ENCODE data around the gene POLDIP2. TPM values are rescaled to one million over a fixed set of nuclear protein-coding genes. Genes with fewer than 3 reads are reported as not detected.

The POLDIP2 gene
- total and polyA plus RNA-seq, 2 donors from 2014 or later, result 84.9 to 174 TPM

DNA sequence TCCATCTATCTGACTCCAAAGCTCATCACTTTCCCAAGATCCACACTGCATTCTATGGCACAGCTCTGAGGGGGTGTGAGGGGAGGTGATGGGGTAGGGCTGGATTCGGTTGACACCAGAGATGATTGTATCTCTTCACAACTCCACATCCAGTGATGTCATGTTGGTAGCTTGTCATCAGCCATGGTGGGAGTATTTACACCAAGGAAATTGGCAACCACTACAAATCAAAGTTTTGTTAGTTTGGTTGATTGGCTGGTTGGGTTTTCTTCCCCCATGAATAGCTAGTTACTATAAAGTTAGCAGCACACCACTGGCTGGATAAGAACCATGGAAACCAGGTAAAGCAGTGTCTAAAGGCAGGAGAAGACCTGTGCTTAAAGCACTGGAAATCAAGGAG lies 33.7 kb upstream of the POLDIP2 start:
- DNase-seq (no peak), FAIRE-seq (no peak)
- Histone ChIP-seq H3K4me3 (ENCODE audit: low read length in 3 of 3) (no peak overlapping the region), H3K36me3 (ENCODE audit: control insufficient read depth in 2 of 3, insufficient read depth in 3 of 3, low read length in 3 of 3) (peaks cover 6 to 26% (median 19%) of the 10 kb centered on the region in 3 donors), H3K27ac (ENCODE audit: low read depth in 2 of 2, low read length in 2 of 2) (no peak overlapping the region), H3K27me3 (ENCODE audit: control insufficient read depth, insufficient read depth, low read length) (no peaks in the 10 kb centered on the region), H3K9me3 (ENCODE audit: control insufficient read depth in 2 of 3, insufficient read depth in 1 of 3, low read length in 3 of 3) (no peaks in the 10 kb centered on the region), H3K9ac (ENCODE audit: low read length in 3 of 3) (no peak overlapping the region), H3K4me1 (ENCODE audit: control insufficient read depth in 2 of 3, insufficient read depth in 2 of 3, low read depth in 1 of 3, low read length in 3 of 3) (no peaks in the 10 kb centered on the region)
- TF ChIP-seq, protein P1, sequence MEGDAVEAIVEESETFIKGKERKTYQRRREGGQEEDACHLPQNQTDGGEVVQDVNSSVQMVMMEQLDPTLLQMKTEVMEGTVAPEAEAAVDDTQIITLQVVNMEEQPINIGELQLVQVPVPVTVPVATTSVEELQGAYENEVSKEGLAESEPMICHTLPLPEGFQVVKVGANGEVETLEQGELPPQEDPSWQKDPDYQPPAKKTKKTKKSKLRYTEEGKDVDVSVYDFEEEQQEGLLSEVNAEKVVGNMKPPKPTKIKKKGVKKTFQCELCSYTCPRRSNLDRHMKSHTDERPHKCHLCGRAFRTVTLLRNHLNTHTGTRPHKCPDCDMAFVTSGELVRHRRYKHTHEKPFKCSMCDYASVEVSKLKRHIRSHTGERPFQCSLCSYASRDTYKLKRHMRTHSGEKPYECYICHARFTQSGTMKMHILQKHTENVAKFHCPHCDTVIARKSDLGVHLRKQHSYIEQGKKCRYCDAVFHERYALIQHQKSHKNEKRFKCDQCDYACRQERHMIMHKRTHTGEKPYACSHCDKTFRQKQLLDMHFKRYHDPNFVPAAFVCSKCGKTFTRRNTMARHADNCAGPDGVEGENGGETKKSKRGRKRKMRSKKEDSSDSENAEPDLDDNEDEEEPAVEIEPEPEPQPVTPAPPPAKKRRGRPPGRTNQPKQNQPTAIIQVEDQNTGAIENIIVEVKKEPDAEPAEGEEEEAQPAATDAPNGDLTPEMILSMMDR (IDR thresholded peaks at IDR 0.05; ENCODE audit: borderline replicate concordance, extremely low read depth, insufficient read depth), result no peak
- intact Hi-C loops (cut with DNase I), result no loop called here

DNA sequence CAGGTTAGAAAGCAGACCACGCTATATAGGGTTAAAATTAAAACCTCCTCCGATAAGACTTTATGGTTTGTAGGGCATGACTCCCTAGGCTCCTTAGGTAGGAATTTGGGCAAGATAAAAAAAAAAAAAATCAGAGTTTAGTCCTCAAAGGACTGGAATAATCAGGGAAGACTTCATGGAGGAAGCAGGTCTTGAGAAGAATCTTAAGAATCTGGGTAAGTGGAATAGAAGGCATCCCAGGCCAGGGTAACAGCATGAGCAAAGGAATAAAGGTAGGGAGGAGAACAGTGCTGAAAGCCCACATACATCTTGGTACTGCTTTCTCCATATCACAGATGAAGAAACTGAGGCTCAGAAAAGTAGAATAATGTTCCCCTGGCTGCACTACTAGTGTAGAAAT lies 33.2 kb upstream of the POLDIP2 start:
- no peaks in the 10 kb centered on the region for H3K27me3 ChIP-seq (ENCODE audit: control insufficient read depth, insufficient read depth, low read length)
- intact Hi-C loops (cut with DNase I), result no loop called here
- peaks cover 6 to 22% (median 19%) of the 10 kb centered on the region in 3 donors for H3K36me3 ChIP-seq (ENCODE audit: control insufficient read depth in 2 of 3, insufficient read depth in 3 of 3, low read length in 3 of 3)
- H3K27ac ChIP-seq (ENCODE audit: low read depth in 2 of 2, low read length in 2 of 2), result no peak overlapping the region
- TF ChIP-seq, protein P1 (IDR thresholded peaks at IDR 0.05; ENCODE audit: borderline replicate concordance, extremely low read depth, insufficient read depth), result no peak
- H3K4me1 ChIP-seq (ENCODE audit: control insufficient read depth in 2 of 3, insufficient read depth in 2 of 3, low read depth in 1 of 3, low read length in 3 of 3), result no peaks in the 10 kb centered on the region
- no peak overlapping the region for H3K4me3 ChIP-seq (ENCODE audit: low read length in 3 of 3)
- FAIRE-seq (no peak), DNase-seq (no peak)
- no peak overlapping the region for H3K9ac ChIP-seq (ENCODE audit: low read length in 3 of 3)
- H3K9me3 ChIP-seq (ENCODE audit: control insufficient read depth in 2 of 3, insufficient read depth in 1 of 3, low read length in 3 of 3), result no peaks in the 10 kb centered on the region

DNA sequence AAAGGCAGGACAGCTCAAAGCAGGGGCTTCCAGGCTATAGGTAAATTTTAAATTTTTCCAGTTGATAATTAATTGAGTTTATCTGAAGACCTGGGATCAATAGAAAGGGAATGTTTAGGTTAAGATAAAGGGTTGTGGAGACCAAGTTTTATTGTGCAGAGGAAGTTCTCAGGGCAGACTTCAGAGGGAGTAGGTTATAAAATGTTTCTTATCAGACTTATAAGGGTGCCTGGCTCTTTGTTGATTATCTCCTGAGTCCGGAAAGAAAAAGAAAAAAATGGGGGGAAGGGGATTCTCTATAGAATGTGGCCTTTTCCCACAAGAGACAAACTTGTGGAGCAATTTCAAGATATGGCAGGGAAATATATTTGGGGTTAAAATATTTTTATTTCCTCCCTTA lies 32.8 kb upstream of the POLDIP2 start:
- Histone ChIP-seq H3K4me3 (ENCODE audit: low read length in 3 of 3) (no peak overlapping the region), H3K9ac (ENCODE audit: low read length in 3 of 3) (no peak overlapping the region), H3K9me3 (ENCODE audit: control insufficient read depth in 2 of 3, insufficient read depth in 1 of 3, low read length in 3 of 3) (no peaks in the 10 kb centered on the region), H3K36me3 (ENCODE audit: control insufficient read depth in 2 of 3, insufficient read depth in 3 of 3, low read length in 3 of 3) (peaks cover 6 to 22% (median 19%) of the 10 kb centered on the region in 3 donors), H3K4me1 (ENCODE audit: control insufficient read depth in 2 of 3, insufficient read depth in 2 of 3, low read depth in 1 of 3, low read length in 3 of 3) (peaks cover 0 to 3% (median 0%) of the 10 kb centered on the region in 3 donors), H3K27ac (ENCODE audit: low read depth in 2 of 2, low read length in 2 of 2) (no peak overlapping the region), H3K27me3 (ENCODE audit: control insufficient read depth, insufficient read depth, low read length) (no peaks in the 10 kb centered on the region)
- FAIRE-seq (no peak), DNase-seq (no peak)
- TF ChIP-seq, protein P1 (IDR thresholded peaks at IDR 0.05; ENCODE audit: borderline replicate concordance, extremely low read depth, insufficient read depth), result no peak
- intact Hi-C loops (cut with DNase I), result no loop called here

DNA sequence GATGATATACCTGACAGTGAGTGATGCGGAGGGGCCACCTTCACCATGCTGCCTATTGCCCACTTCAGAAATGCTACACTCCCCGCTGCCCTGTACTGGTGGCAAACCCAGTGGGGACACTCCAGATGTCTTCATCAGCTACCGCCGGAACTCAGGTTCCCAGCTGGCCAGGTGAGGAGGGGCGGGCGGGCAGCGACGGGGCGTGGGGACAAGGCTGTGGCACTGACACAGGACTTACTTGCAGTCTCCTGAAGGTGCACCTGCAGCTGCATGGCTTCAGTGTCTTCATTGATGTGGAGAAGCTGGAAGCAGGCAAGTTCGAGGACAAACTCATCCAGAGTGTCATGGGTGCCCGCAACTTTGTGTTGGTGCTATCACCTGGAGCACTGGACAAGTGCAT lies 30.8 kb upstream of the POLDIP2 start:
- H3K9ac ChIP-seq (ENCODE audit: low read length in 3 of 3), result no peak overlapping the region
- DNase-seq (no peak), FAIRE-seq (no peak)
- intact Hi-C loops (cut with DNase I), result no loop called here
- peaks cover 6 to 22% (median 17%) of the 10 kb centered on the region in 3 donors for H3K36me3 ChIP-seq (ENCODE audit: control insufficient read depth in 2 of 3, insufficient read depth in 3 of 3, low read length in 3 of 3)
- no peaks in the 10 kb centered on the region for H3K9me3 ChIP-seq (ENCODE audit: control insufficient read depth in 2 of 3, insufficient read depth in 1 of 3, low read length in 3 of 3)
- no peak overlapping the region for H3K4me3 ChIP-seq (ENCODE audit: low read length in 3 of 3)
- no peak overlapping the region for H3K27ac ChIP-seq (ENCODE audit: low read depth in 2 of 2, low read length in 2 of 2)
- TF ChIP-seq, protein P1 (IDR thresholded peaks at IDR 0.05; ENCODE audit: borderline replicate concordance, extremely low read depth, insufficient read depth), result no peak
- H3K4me1 ChIP-seq (ENCODE audit: control insufficient read depth in 2 of 3, insufficient read depth in 2 of 3, low read depth in 1 of 3, low read length in 3 of 3), result peaks cover 0 to 8% (median 0%) of the 10 kb centered on the region in 3 donors
- no peaks in the 10 kb centered on the region for H3K27me3 ChIP-seq (ENCODE audit: control insufficient read depth, insufficient read depth, low read length)

Measured in kidney (tissue), 14 donors.